H9 (cell line): ENCODE data around the gene IFT80. TPM values are rescaled to one million over a fixed set of nuclear protein-coding genes. Genes with fewer than 3 reads are reported as not detected.

Experiments
- DNase-seq: peaks from one replicate; pipeline ENCODE4 v3.0.0-alpha.2; 2017
- H2AFZ ChIP-seq: one replicate; pipeline ENCODE4 v1.6.1; 2013; ENCODE audit warnings: mild to moderate bottlenecking, low read length, control low read depth, moderate library complexity
- H2AK5ac ChIP-seq: 2 replicates; pipeline ENCODE4 v1.6.1; 2013; ENCODE audit warnings: low read length, control low read depth, mixed read lengths; ENCODE audit not compliant: insufficient read length
- H2BK120ac ChIP-seq: one replicate; pipeline ENCODE4 v1.6.1; 2013; ENCODE audit warnings: low read depth, mild to moderate bottlenecking, low read length, control low read depth, inconsistent platforms; ENCODE audit not compliant: poor library complexity, severe bottlenecking
- H2BK12ac ChIP-seq: 2 replicates; pipeline ENCODE4 v1.6.1; 2013; ENCODE audit warnings: low read length, control low read depth, mixed read lengths, low read depth; ENCODE audit not compliant: insufficient read length
- H2BK15ac ChIP-seq: 2 replicates; pipeline ENCODE4 v1.6.1; 2013; ENCODE audit warnings: low read depth, low read length, control low read depth
- H2BK20ac ChIP-seq: one replicate; pipeline ENCODE4 v1.6.1; 2013; ENCODE audit warnings: low read depth, mild to moderate bottlenecking, low read length, control low read depth, inconsistent platforms; ENCODE audit not compliant: poor library complexity, severe bottlenecking
- H2BK5ac ChIP-seq: 2 replicates; pipeline ENCODE4 v1.6.1; 2013; ENCODE audit warnings: low read length, control low read depth, mixed read lengths; ENCODE audit not compliant: insufficient read length
- H3K14ac ChIP-seq: 2 replicates; pipeline ENCODE4 v1.6.1; 2013; ENCODE audit warnings: low read length, control low read depth; ENCODE audit not compliant: insufficient read depth
- H3K18ac ChIP-seq: 2 replicates; pipeline ENCODE4 v1.6.1; 2013; ENCODE audit warnings: low read depth, mild to moderate bottlenecking, mixed read lengths, low read length, control low read depth; ENCODE audit not compliant: insufficient read length
- H3K23ac ChIP-seq: 2 replicates; pipeline ENCODE4 v1.6.1; 2013; ENCODE audit warnings: low read length, control low read depth, mixed read lengths, low read depth; ENCODE audit not compliant: insufficient read length
- H3K23me2 ChIP-seq: 2 replicates; pipeline ENCODE4 v1.6.1; 2013; ENCODE audit warnings: low read depth, mild to moderate bottlenecking, mixed read lengths, low read length, control low read depth; ENCODE audit not compliant: insufficient read length, poor library complexity, severe bottlenecking
- H3K27ac ChIP-seq: 2 replicates; pipeline ENCODE4 v1.5.1; 2013; ENCODE audit warnings: low read length, control low read depth, mixed read lengths, low read depth; ENCODE audit not compliant: insufficient read length
- H3K27me3 ChIP-seq: 2 replicates; pipeline ENCODE4 v1.6.1; 2013; ENCODE audit warnings: low read length, control low read depth, inconsistent platforms; ENCODE audit not compliant: insufficient read depth
- H3K4ac ChIP-seq: 2 replicates; pipeline ENCODE4 v1.6.1; 2013; ENCODE audit warnings: low read depth, mild to moderate bottlenecking, control low read depth, inconsistent platforms, low read length, moderate library complexity
- H3K4me1 ChIP-seq: 2 replicates; pipeline ENCODE4 v1.6.1; 2013; ENCODE audit warnings: low read length, control low read depth, inconsistent platforms; ENCODE audit not compliant: insufficient read depth
- H3K4me2 ChIP-seq: 2 replicates; pipeline ENCODE4 v1.6.1; 2013; ENCODE audit warnings: low read length, control low read depth, mixed read lengths; ENCODE audit not compliant: insufficient read length, insufficient read depth
- H3K56ac ChIP-seq: 2 replicates; pipeline ENCODE4 v1.6.1; 2013; ENCODE audit warnings: low read depth, mild to moderate bottlenecking, mixed read lengths, low read length, control low read depth; ENCODE audit not compliant: insufficient read length
- H3K79me1 ChIP-seq: 2 replicates; pipeline ENCODE4 v1.6.1; 2013; ENCODE audit warnings: low read depth, mild to moderate bottlenecking, moderate library complexity, low read length, control low read depth, inconsistent platforms; ENCODE audit not compliant: insufficient read depth, poor library complexity, severe bottlenecking
- H3K79me2 ChIP-seq: 2 replicates; pipeline ENCODE4 v1.6.1; 2013; ENCODE audit warnings: low read length, control low read depth, inconsistent platforms; ENCODE audit not compliant: insufficient read depth
- H3K9ac ChIP-seq: 2 replicates; pipeline ENCODE4 v1.6.1; 2013; ENCODE audit warnings: low read length, control low read depth, mixed read lengths; ENCODE audit not compliant: insufficient read length; ENCODE audit errors: extremely low read depth
- H3K9me3 ChIP-seq: one replicate; pipeline ENCODE4 v1.6.1; 2013; ENCODE audit warnings: low read depth, low read length, inconsistent platforms; ENCODE audit not compliant: control insufficient read depth
- H3T11ph ChIP-seq: one replicate; pipeline ENCODE4 v1.6.1; 2013; ENCODE audit warnings: mild to moderate bottlenecking, low read length, control low read depth, inconsistent platforms
- H4K20me1 ChIP-seq: one replicate; pipeline ENCODE4 v1.6.1; 2013; ENCODE audit not compliant: control insufficient read depth, insufficient read length, insufficient read depth
- H4K5ac ChIP-seq: 2 replicates; pipeline ENCODE4 v1.6.1; 2013; ENCODE audit warnings: low read depth, mild to moderate bottlenecking, mixed read lengths, low read length, control low read depth; ENCODE audit not compliant: insufficient read length
- H4K8ac ChIP-seq: replicated peaks from 2 replicates; pipeline ENCODE4 v1.6.1; 2013; ENCODE audit warnings: low read length, control low read depth, mixed read lengths, low read depth; ENCODE audit not compliant: insufficient read length
- H4K91ac ChIP-seq: 2 replicates; pipeline ENCODE4 v1.6.1; 2013; ENCODE audit warnings: low read depth, mild to moderate bottlenecking, moderate library complexity, mixed read lengths, low read length, control low read depth; ENCODE audit not compliant: insufficient read length
- H3K27ac Mint-ChIP-seq, 3 experiments: 2 replicates in 2 of 3; 3 replicates in 1 of 3; pipeline ENCODE4 v1.8.0; 2020 to 2021; ENCODE audit warnings: mixed read lengths in 3 of 3, mild to moderate bottlenecking in 1 of 3, moderate library complexity in 1 of 3
- H3K27me3 Mint-ChIP-seq: 2 replicates; pipeline ENCODE4 v1.8.0; 2021; ENCODE audit warnings: low read depth, mild to moderate bottlenecking, moderate library complexity, mixed read lengths
- H3K36me3 Mint-ChIP-seq, 3 experiments: 2 replicates in 2 of 3; 3 replicates in 1 of 3; pipeline ENCODE4 v1.8.0; 2020 to 2021; ENCODE audit warnings: low read depth in 3 of 3, mixed read lengths in 3 of 3; ENCODE audit not compliant: insufficient read depth in 1 of 3
- H3K4me1 Mint-ChIP-seq, 2 experiments: 2 replicates each; pipeline ENCODE4 v1.8.0; 2020; ENCODE audit warnings: mixed read lengths in 2 of 2
- H3K4me3 Mint-ChIP-seq, 2 experiments: 2 replicates in 1 of 2; 3 replicates in 1 of 2; pipeline ENCODE4 v1.8.0; 2020 to 2021; ENCODE audit warnings: mild to moderate bottlenecking in 2 of 2, mixed read lengths in 2 of 2, moderate library complexity in 1 of 2
- H3K9me3 Mint-ChIP-seq, 2 experiments: 2 replicates in 1 of 2; 3 replicates in 1 of 2; pipeline ENCODE4 v1.8.0; 2020; ENCODE audit warnings: mild to moderate bottlenecking in 2 of 2, mixed read lengths in 2 of 2, moderate library complexity in 1 of 2
- total RNA-seq: library from RNA; stranded (reverse); gene quantifications from 2 replicates; pipeline ENCODE4 v1.2.1, GENCODE V29; 2021
- TF ChIP-seq, protein P1 (sequence below): fragments of 200-600 bp; sonication (generic); conservative IDR thresholded peaks from 3 replicates; pipeline ENCODE4 v1.8.0; 2021; ENCODE audit warnings: antibody characterized with exemption, mild to moderate bottlenecking

The IFT80 gene
- total RNA-seq, 1 experiment from 2014 or later: 29.0 TPM

DNA sequence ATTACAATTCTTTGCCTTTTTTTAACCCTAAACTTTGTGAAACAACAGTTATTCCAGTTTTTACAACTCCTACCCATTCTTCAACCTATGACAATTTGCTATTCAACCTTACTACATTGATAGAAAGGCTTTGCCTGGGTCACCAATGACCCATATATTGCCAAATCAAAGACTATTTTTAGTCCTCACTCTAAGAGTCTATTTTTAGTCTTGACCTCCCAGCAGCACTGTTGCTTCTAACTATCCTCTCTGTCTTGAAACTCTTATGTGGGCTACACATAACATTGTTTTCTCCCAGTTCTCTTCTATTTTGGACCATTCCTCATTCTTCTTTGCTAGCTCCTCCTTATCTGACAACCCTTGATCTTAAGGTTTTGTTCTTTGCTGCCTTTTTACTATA is 102.4 kb downstream of the IFT80 start:
- no peak overlapping the region for H3K4me3 Mint-ChIP-seq

More for the DNA sequence above, 102.4 kb downstream of the IFT80 start:
- H3K9me3 ChIP-seq: no peaks in the 10 kb centered on the region
- no peaks in the 10 kb centered on the region for H3K23me2 ChIP-seq
- H3K27ac ChIP-seq: no peak overlapping the region
- no peak overlapping the region for H3K14ac ChIP-seq
- H3K27me3 Mint-ChIP-seq: no peaks in the 10 kb centered on the region
- no peak overlapping the region for H3K56ac ChIP-seq
- no peak overlapping the region for H4K5ac ChIP-seq
- H3K36me3 Mint-ChIP-seq: peaks cover 0 to 5% (median 0%) of the 10 kb centered on the region in 3 experiments; a peak in 3 of 7 replicates
- H2BK15ac ChIP-seq: no peak overlapping the region
- peaks cover 2 to 7% of the 10 kb centered on the region in 2 experiments; a peak in 2 of 4 replicates for H3K4me1 Mint-ChIP-seq
- H2BK12ac ChIP-seq: no peak overlapping the region
- no peak overlapping the region for H3K4ac ChIP-seq
- H3K4me2 ChIP-seq: no peak overlapping the region
- no peak overlapping the region for H3K23ac ChIP-seq
- no peak overlapping the region for H4K91ac ChIP-seq
- no peaks in the 10 kb centered on the region for H3K27me3 ChIP-seq
- no peaks in the 10 kb centered on the region for H3K79me1 ChIP-seq
- H3K27ac Mint-ChIP-seq: no peak overlapping the region
- no peak overlapping the region for H3K18ac ChIP-seq
- H3K9me3 Mint-ChIP-seq: no peaks in the 10 kb centered on the region
- H2BK20ac ChIP-seq: no peak overlapping the region
- no peak overlapping the region for H2AK5ac ChIP-seq
- no peak for DNase-seq
- no peaks in the 10 kb centered on the region for H3K79me2 ChIP-seq
- H4K8ac ChIP-seq: no peak overlapping the region
- no peak overlapping the region for H2AFZ ChIP-seq
- no peak overlapping the region for H3K9ac ChIP-seq
- no peaks in the 10 kb centered on the region for H4K20me1 ChIP-seq
- H3K4me1 ChIP-seq: no peaks in the 10 kb centered on the region
- H3T11ph ChIP-seq: no peak overlapping the region
- H2BK120ac ChIP-seq: no peak overlapping the region
- H2BK5ac ChIP-seq: no peak overlapping the region
- TF ChIP-seq, protein P1, sequence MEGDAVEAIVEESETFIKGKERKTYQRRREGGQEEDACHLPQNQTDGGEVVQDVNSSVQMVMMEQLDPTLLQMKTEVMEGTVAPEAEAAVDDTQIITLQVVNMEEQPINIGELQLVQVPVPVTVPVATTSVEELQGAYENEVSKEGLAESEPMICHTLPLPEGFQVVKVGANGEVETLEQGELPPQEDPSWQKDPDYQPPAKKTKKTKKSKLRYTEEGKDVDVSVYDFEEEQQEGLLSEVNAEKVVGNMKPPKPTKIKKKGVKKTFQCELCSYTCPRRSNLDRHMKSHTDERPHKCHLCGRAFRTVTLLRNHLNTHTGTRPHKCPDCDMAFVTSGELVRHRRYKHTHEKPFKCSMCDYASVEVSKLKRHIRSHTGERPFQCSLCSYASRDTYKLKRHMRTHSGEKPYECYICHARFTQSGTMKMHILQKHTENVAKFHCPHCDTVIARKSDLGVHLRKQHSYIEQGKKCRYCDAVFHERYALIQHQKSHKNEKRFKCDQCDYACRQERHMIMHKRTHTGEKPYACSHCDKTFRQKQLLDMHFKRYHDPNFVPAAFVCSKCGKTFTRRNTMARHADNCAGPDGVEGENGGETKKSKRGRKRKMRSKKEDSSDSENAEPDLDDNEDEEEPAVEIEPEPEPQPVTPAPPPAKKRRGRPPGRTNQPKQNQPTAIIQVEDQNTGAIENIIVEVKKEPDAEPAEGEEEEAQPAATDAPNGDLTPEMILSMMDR: no peak
